Neural cell (in vitro differentiated cells): ENCODE results near the gene CYB5RL.

ENCODE experiments used
- EP300 ChIP-seq: fragments of 450-650 bp; conservative IDR thresholded peaks from 2 replicates; pipeline ENCODE4 v1.6.1; 2014; ENCODE audit warnings: antibody characterized with exemption, mild to moderate bottlenecking, moderate library complexity; ENCODE audit not compliant: poor library complexity, severe bottlenecking
- MXI1 ChIP-seq: fragments of 450-650 bp; conservative IDR thresholded peaks from 2 replicates; pipeline ENCODE4 v1.6.1; 2014; ENCODE audit warnings: antibody characterized with exemption, mild to moderate bottlenecking; ENCODE audit not compliant: poor library complexity, severe bottlenecking
- TF ChIP-seq, protein P1 (sequence below): fragments of 450-650 bp; IDR thresholded peaks from 2 replicates; pipeline ENCODE4 v1.5.1; 2014; ENCODE audit warnings: antibody characterized with exemption, mild to moderate bottlenecking, moderate library complexity; ENCODE audit not compliant: poor library complexity, severe bottlenecking

DNA sequence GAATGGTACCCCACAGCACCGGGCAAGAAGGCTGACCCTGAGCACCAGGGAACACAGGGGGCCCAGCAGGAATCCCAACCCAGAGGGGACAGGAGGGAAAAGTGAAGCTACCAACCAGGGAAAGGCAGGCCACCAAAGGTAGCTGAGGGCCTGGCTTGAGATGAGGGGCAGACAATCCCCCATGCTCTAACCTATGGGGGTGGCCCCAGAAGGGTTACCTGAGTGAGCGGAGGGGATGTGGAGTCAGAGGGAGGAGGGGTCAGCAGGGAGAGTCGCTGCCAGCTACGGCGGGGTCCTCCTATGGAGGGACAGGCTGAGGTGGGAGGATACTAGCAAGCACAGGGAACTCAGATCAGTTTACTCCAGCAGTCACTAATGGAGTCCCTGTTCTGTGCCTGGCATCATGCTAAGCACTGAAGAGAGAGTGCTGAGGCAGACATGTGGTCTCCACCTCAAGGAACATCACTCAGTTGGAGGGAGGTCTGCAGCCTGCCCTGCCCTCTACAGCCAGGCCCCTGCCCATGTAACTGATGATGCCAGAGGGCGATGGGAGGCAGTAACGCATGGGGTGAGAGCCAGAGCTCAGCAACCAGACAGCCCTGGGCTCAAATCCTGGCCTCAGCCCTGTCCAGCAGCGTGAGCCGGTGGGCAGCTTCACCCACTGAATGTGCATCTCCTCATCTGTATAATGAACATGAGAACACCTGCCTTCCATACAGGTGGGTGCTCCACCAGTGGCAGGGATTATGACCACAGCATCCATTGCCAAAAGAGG, 21.3 kb downstream of the CYB5RL start:
- TF ChIP-seq, protein P1, sequence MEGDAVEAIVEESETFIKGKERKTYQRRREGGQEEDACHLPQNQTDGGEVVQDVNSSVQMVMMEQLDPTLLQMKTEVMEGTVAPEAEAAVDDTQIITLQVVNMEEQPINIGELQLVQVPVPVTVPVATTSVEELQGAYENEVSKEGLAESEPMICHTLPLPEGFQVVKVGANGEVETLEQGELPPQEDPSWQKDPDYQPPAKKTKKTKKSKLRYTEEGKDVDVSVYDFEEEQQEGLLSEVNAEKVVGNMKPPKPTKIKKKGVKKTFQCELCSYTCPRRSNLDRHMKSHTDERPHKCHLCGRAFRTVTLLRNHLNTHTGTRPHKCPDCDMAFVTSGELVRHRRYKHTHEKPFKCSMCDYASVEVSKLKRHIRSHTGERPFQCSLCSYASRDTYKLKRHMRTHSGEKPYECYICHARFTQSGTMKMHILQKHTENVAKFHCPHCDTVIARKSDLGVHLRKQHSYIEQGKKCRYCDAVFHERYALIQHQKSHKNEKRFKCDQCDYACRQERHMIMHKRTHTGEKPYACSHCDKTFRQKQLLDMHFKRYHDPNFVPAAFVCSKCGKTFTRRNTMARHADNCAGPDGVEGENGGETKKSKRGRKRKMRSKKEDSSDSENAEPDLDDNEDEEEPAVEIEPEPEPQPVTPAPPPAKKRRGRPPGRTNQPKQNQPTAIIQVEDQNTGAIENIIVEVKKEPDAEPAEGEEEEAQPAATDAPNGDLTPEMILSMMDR, result no peak
- TF ChIP-seq EP300 (no peak), MXI1 (no peak)
